Iris pigment epithelial cell (primary cell): ENCODE measurements around the gene SIRPA.

ENCODE experiments used
- DNase-seq: peaks from one replicate; pipeline ENCODE4 v3.0.0-alpha.2; 2011; ENCODE audit warnings: low read depth

SIRPA gene

GRCh38 chr20:1870792-1871550 lies 24.2 kb upstream of the SIRPA start:
- no peak for DNase-seq

- no peak for DNase-seq
Measured at GRCh38 chr20:1871807-1872458, 23.3 kb upstream of the SIRPA start.

- no peak for DNase-seq
Measured at GRCh38 chr20:1872459-1873097, 22.6 kb upstream of the SIRPA start.

GRCh38 chr20:1874450-1875182 lies 20.6 kb upstream of the SIRPA start:
- no peak for DNase-seq

- DNase-seq, result no peak
Measured at GRCh38 chr20:1875183-1875554, 20.0 kb upstream of the SIRPA start.

- no peak for DNase-seq
Measured at GRCh38 chr20:1875762-1876161, 19.4 kb upstream of the SIRPA start.

GRCh38 chr20:1876217-1876921 lies 18.8 kb upstream of the SIRPA start:
- DNase-seq, result no peak

- DNase-seq, result no peak
Measured at GRCh38 chr20:1876975-1877608, 18.1 kb upstream of the SIRPA start.

GRCh38 chr20:1877609-1878200 lies 17.5 kb upstream of the SIRPA start:
- no peak for DNase-seq

- DNase-seq, result no peak
Measured at GRCh38 chr20:1879369-1879768, 15.8 kb upstream of the SIRPA start.

- DNase-seq, result no peak
Measured at GRCh38 chr20:1879934-1880333, 15.3 kb upstream of the SIRPA start.

GRCh38 chr20:1880529-1881239 lies 14.5 kb upstream of the SIRPA start:
- DNase-seq, result no peak

GRCh38 chr20:1881240-1881835 lies 13.9 kb upstream of the SIRPA start:
- DNase-seq, result no peak

GRCh38 chr20:1882026-1882425 lies 13.2 kb upstream of the SIRPA start:
- DNase-seq, result no peak

- DNase-seq, result no peak
Measured at GRCh38 chr20:1883986-1884385, 11.2 kb upstream of the SIRPA start.

GRCh38 chr20:1885254-1885653 lies 10.0 kb upstream of the SIRPA start:
- DNase-seq, result no peak

GRCh38 chr20:1885940-1886693 lies 9.1 kb upstream of the SIRPA start:
- no peak for DNase-seq

- DNase-seq, result no peak
Measured at GRCh38 chr20:1887321-1887720, 7.9 kb upstream of the SIRPA start.

- no peak for DNase-seq
Measured at GRCh38 chr20:1887756-1888155, 7.5 kb upstream of the SIRPA start.
